ENCODE results near the gene ALDH3B1. TPM values are rescaled to one million over a fixed set of nuclear protein-coding genes. Genes with fewer than 3 reads are reported as not detected.
"Not testable (repeated sequence)": the region's sequence is repeated elsewhere in the genome, so short reads cannot be mapped to it uniquely, and the experiment has no call there.

ALDH3B1 gene
- total RNA-seq, 1 experiment from 2014 or later = not detected

- not testable (repeated sequence) for H4K20me1 ChIP-seq (ENCODE audit: control insufficient read depth, insufficient read depth, insufficient read length); H2AFZ ChIP-seq (ENCODE audit: low read length); H2AK5ac ChIP-seq (ENCODE audit: insufficient read length, low read length); H3K4me1 ChIP-seq (ENCODE audit: insufficient read depth, low read length); H4K8ac ChIP-seq (replicated peaks; ENCODE audit: insufficient read length, low read depth, low read length); H3K4ac ChIP-seq (ENCODE audit: low read depth, low read length); H3K4me1 Mint-ChIP-seq; H3K9me3 ChIP-seq (ENCODE audit: control insufficient read depth, low read depth, low read length); H4K5ac ChIP-seq (ENCODE audit: insufficient read length, low read depth, low read length); H3K79me1 ChIP-seq (ENCODE audit: insufficient read depth, low read depth, low read length, poor library complexity, severe bottlenecking); H3K79me2 ChIP-seq (ENCODE audit: insufficient read depth, low read length); H2BK15ac ChIP-seq (ENCODE audit: low read depth, low read length); H3T11ph ChIP-seq (ENCODE audit: low read length); H3K18ac ChIP-seq (ENCODE audit: insufficient read length, low read depth, low read length); H3K9me3 Mint-ChIP-seq; H3K27me3 ChIP-seq (ENCODE audit: insufficient read depth, low read length); H4K91ac ChIP-seq (ENCODE audit: insufficient read length, low read depth, low read length); H2BK12ac ChIP-seq (ENCODE audit: insufficient read length, low read depth, low read length); H3K14ac ChIP-seq (ENCODE audit: insufficient read depth, low read length); H3K56ac ChIP-seq (ENCODE audit: insufficient read length, low read depth, low read length); H2BK120ac ChIP-seq (ENCODE audit: low read depth, low read length, poor library complexity, severe bottlenecking); H3K23ac ChIP-seq (ENCODE audit: insufficient read length, low read depth, low read length); H2BK5ac ChIP-seq (ENCODE audit: insufficient read length, low read length); H3K9ac ChIP-seq (ENCODE audit: extremely low read depth, insufficient read length, low read length); H2BK20ac ChIP-seq (ENCODE audit: low read depth, low read length, poor library complexity, severe bottlenecking); H3K27ac ChIP-seq (ENCODE audit: insufficient read length, low read depth, low read length); H3K23me2 ChIP-seq (ENCODE audit: insufficient read length, low read depth, low read length, poor library complexity, severe bottlenecking); H3K36me3 Mint-ChIP-seq (ENCODE audit: insufficient read depth in 1 of 3, low read depth in 3 of 3)
- Mint-ChIP-seq H3K4me3 (peak overlapping the region; percentile 63 to 80), H3K27ac (peak overlapping the region in 1 of 3 experiments; percentile 70; a peak in 1 of 7 replicates), H3K27me3 (ENCODE audit: low read depth) (peaks cover 13% of the 10 kb centered on the region)
- no CpG with 5 or more reads among the region's 58 CpGs for WGBS (ENCODE audit: extremely low coverage, insufficient read length, low lambda C conversion rate)
- peak; percentile 83 for DNase-seq
- peak overlapping the region; percentile 27 for H3K4me2 ChIP-seq (ENCODE audit: insufficient read depth, insufficient read length, low read length)
Measured at GRCh38 chr11:67990546-67991346, 19.4 kb upstream of the ALDH3B1 start.

All from H9 (cell line).